ENCODE data around the gene TBC1D22A.

DNA sequence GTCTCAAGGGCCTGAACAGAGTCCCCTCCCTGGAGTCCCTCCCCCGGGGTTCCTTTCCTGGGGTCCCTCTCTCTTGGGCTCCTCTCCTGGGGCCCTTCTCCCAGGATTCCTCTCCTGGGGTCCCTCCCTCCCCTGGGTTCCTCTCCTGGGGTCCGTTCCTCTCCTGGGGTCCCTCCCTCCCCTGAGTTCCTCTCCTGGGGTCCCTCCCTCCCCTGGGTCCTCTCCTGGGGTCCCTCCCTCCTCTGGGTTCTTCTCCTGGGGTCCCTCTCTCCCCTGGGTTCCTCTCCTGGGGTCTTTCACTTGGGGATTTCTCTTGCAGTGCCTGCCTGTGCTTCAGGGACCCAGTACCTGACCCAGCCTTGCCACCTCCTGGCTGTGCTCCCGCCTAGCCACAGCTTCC, 386.1 kb downstream of the TBC1D22A start:
- TF ChIP-seq, protein P1, sequence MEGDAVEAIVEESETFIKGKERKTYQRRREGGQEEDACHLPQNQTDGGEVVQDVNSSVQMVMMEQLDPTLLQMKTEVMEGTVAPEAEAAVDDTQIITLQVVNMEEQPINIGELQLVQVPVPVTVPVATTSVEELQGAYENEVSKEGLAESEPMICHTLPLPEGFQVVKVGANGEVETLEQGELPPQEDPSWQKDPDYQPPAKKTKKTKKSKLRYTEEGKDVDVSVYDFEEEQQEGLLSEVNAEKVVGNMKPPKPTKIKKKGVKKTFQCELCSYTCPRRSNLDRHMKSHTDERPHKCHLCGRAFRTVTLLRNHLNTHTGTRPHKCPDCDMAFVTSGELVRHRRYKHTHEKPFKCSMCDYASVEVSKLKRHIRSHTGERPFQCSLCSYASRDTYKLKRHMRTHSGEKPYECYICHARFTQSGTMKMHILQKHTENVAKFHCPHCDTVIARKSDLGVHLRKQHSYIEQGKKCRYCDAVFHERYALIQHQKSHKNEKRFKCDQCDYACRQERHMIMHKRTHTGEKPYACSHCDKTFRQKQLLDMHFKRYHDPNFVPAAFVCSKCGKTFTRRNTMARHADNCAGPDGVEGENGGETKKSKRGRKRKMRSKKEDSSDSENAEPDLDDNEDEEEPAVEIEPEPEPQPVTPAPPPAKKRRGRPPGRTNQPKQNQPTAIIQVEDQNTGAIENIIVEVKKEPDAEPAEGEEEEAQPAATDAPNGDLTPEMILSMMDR (IDR thresholded peaks at IDR 0.05) = no peak
- no peak for TF ChIP-seq POLR2A (IDR thresholded peaks at IDR 0.05)

All from ovary (tissue), 3 donors.